Stimulated activated CD4-positive, alpha-beta T cell treated with anti-CD3 and anti-CD28 coated beads, Interleukin-2, amount 100 ng/mL, for 4 hours (primary cell): ENCODE measurements around the gene GNAQ.
"Not testable (repeated sequence)": the region's sequence is repeated elsewhere in the genome, so short reads cannot be mapped to it uniquely, and the experiment has no call there.

Experiments
- DNase-seq: peaks from one replicate; pipeline ENCODE4 v3.0.0-alpha.2; 2020; ENCODE audit warnings: low read depth

GNAQ gene

GRCh38 chr9:77903666-77904285, 127.8 kb downstream of the GNAQ start:
- no peak for DNase-seq

GRCh38 chr9:77901771-77902170, 129.8 kb downstream of the GNAQ start:
- DNase-seq, result no peak

- DNase-seq, result no peak
Measured at GRCh38 chr9:77901018-77901417, 130.6 kb downstream of the GNAQ start.

GRCh38 chr9:77899679-77900354, 131.8 kb downstream of the GNAQ start:
- no peak for DNase-seq

- DNase-seq, result no peak
Measured at GRCh38 chr9:77898864-77899263, 132.7 kb downstream of the GNAQ start.

- no peak for DNase-seq
Measured at GRCh38 chr9:77896938-77897667, 134.5 kb downstream of the GNAQ start.

GRCh38 chr9:77896269-77896937, 135.2 kb downstream of the GNAQ start:
- no peak for DNase-seq

- DNase-seq, result no peak
Measured at GRCh38 chr9:77893706-77894105, 137.9 kb downstream of the GNAQ start.

- no peak for DNase-seq
Measured at GRCh38 chr9:77892955-77893514, 138.6 kb downstream of the GNAQ start.

- no peak for DNase-seq
Measured at GRCh38 chr9:77892171-77892570, 139.4 kb downstream of the GNAQ start.

- DNase-seq, result no peak
Measured at GRCh38 chr9:77891128-77891800, 140.3 kb downstream of the GNAQ start.

- no peak for DNase-seq
Measured at GRCh38 chr9:77887662-77888061, 143.9 kb downstream of the GNAQ start.

GRCh38 chr9:77885104-77885672, 146.4 kb downstream of the GNAQ start:
- no peak for DNase-seq

GRCh38 chr9:77883846-77884771, 147.5 kb downstream of the GNAQ start:
- DNase-seq, result no peak

- no peak for DNase-seq
Measured at GRCh38 chr9:77883133-77883532, 148.5 kb downstream of the GNAQ start.

- no peak for DNase-seq
Measured at GRCh38 chr9:77882294-77882693, 149.3 kb downstream of the GNAQ start.

- DNase-seq, result not testable (repeated sequence)
Measured at GRCh38 chr9:77881634-77882033, 150.0 kb downstream of the GNAQ start.

GRCh38 chr9:77881111-77881510, 150.5 kb downstream of the GNAQ start:
- no peak for DNase-seq

GRCh38 chr9:77879437-77879943, 152.1 kb downstream of the GNAQ start:
- no peak for DNase-seq

- DNase-seq, result not testable (repeated sequence)
Measured at GRCh38 chr9:77878793-77879192, 152.8 kb downstream of the GNAQ start.
